Esophagus muscularis mucosa (tissue), 4 donors: Measurements from ENCODE around the gene TMEM131L. TPM values are rescaled to one million over a fixed set of nuclear protein-coding genes. Genes with fewer than 3 reads are reported as not detected.
A peak's percentile ranks its signal among the peaks of the same experiment; 100 is the strongest.
"Not testable (repeated sequence)": the region's sequence is repeated elsewhere in the genome, so short reads cannot be mapped to it uniquely, and the experiment has no call there.

ENCODE experiments used
- DNase-seq: peaks from one replicate; pipeline ENCODE4 v3.0.0-alpha.2; 2017; ENCODE audit errors: extremely low spot score
- H3K27ac ChIP-seq, 4 donors: fragments of 200-600 bp; sonication (generic); replicated peaks in 1 of 4; 1 replicate in 3 of 4; 2 replicates in 1 of 4; pipeline ENCODE4 v1.5.1; 2016 to 2019; ENCODE audit warnings: mild to moderate bottlenecking in 1 of 4
- H3K27me3 ChIP-seq, 4 donors: fragments of 200-600 bp; sonication (generic); one replicate each; pipeline versions ENCODE4 v1.5.1 to v1.6.0; 2016 to 2019
- H3K36me3 ChIP-seq, 4 donors: fragments of 200-600 bp; sonication (generic); one replicate each; pipeline ENCODE4 v1.5.1; 2016 to 2019
- H3K4me1 ChIP-seq, 4 donors: fragments of 200-600 bp; sonication (generic); one replicate each; pipeline ENCODE4 v1.5.1; 2016 to 2019
- H3K4me3 ChIP-seq, 4 donors: fragments of 200-600 bp; sonication (generic); 1 replicate in 2 of 4; 2 replicates in 2 of 4; pipeline ENCODE4 v1.5.1; 2016 to 2019; ENCODE audit warnings: mild to moderate bottlenecking in 4 of 4, moderate library complexity in 1 of 4
- H3K9me3 ChIP-seq, 4 donors: fragments of 200-600 bp; sonication (generic); 1 replicate in 3 of 4; 2 replicates in 1 of 4; pipeline ENCODE4 v1.5.1; 2016 to 2019
- CTCF ChIP-seq, 3 experiments: fragments of 200-600 bp in 2 of 3; fragments of 450-650 bp in 1 of 3; sonication (generic) in 2 of 3; IDR thresholded peaks; one replicate each; pipeline ENCODE4 v1.5.1; 2017 to 2019; ENCODE audit warnings: antibody characterized with exemption in 3 of 3, mild to moderate bottlenecking in 2 of 3, moderate library complexity in 1 of 3
- EP300 ChIP-seq: sonication (generic); formaldehyde crosslinking; IDR thresholded peaks from one replicate; pipeline ENCODE4 v1.6.1; 2017; ENCODE audit warnings: antibody characterized with exemption
- POLR2A ChIP-seq: fragments of 450-650 bp; IDR thresholded peaks from one replicate; pipeline ENCODE4 v1.6.1; 2017; ENCODE audit warnings: antibody characterized with exemption, moderate library complexity, mild to moderate bottlenecking, low read depth
- POLR2AphosphoS5 ChIP-seq, 2 donors: sonication (generic); formaldehyde crosslinking; IDR thresholded peaks; one replicate each; pipeline ENCODE4 v1.6.1; 2017; ENCODE audit warnings: antibody characterized with exemption in 2 of 2
- WGBS: methylation state at CpG from one replicate; pipeline ENCODE4 v1.1.5; 2018; 5-methylcytosine and 5-hydroxymethylcytosine counted together
- intact Hi-C: fragments of 100-400 bp; cut with DNase I; formaldehyde crosslinking; loops from one replicate; pipeline ENCODE4 v1.15.1; 2023
- total RNA-seq, 4 donors: library from RNA; depleted of rRNA; stranded (reverse); fragments of >200 nt; gene quantifications; one replicate each; pipeline versions ENCODE4 v1.1.0 to v1.2.1, GENCODE V29; 2016

Gene TMEM131L
- total RNA-seq, 4 donors from 2014 or later, result 10.3 to 16.3 (median 12.1) TPM

GRCh38 chr4:153501578-153501977 lies 35.4 kb downstream of the TMEM131L start:
- peaks cover 36 to 54% (median 50%) of the 10 kb centered on the region in 4 donors for H3K4me1 ChIP-seq
- no peaks in the 10 kb centered on the region for H3K36me3 ChIP-seq
- no peak overlapping the region for H3K27ac ChIP-seq
- no peaks in the 10 kb centered on the region for H3K27me3 ChIP-seq
- H3K9me3 ChIP-seq, result no peaks in the 10 kb centered on the region
- WGBS, result 79% methylated on average over 1 of the region's 1 CpG
- DNase-seq, result no peak
- intact Hi-C loops, result no loop called here
- TF ChIP-seq CTCF (IDR thresholded peaks at IDR 0.05) (no peak), POLR2A (no peak), POLR2AphosphoS5 (IDR thresholded peaks at IDR 0.05) (no peak), EP300 (no peak)
- H3K4me3 ChIP-seq, result no peak overlapping the region

DNA sequence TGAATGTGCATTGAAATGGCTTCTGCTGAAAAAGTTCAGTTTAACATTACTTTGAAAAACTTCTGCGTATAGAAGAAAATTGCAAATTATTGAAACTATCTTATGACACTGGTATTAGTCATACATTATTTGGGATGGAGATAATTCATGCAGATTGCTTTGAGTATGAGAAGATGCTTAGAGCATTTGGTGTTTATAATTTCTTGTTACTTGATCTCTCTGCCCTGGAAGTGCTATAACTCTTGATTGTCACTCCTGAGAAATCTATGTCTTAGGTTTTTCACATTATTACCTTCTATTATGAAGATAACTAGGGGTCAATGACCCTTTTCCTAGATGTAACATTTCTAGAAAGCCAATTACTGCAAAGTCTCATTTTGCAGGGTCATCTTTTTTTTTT lies 36.4 kb downstream of the TMEM131L start:
- H3K36me3 ChIP-seq, result no peaks in the 10 kb centered on the region
- H3K9me3 ChIP-seq, result no peaks in the 10 kb centered on the region
- WGBS, result 93% methylated on average over 1 of the region's 1 CpG
- H3K27ac ChIP-seq, result no peak overlapping the region
- no peak for DNase-seq
- no peaks in the 10 kb centered on the region for H3K27me3 ChIP-seq
- H3K4me1 ChIP-seq, result peaks cover 34 to 54% (median 43%) of the 10 kb centered on the region in 4 donors
- intact Hi-C loops, result no loop called here
- H3K4me3 ChIP-seq, result no peak overlapping the region
- TF ChIP-seq POLR2A (no peak), POLR2AphosphoS5 (IDR thresholded peaks at IDR 0.05) (no peak), EP300 (no peak), CTCF (IDR thresholded peaks at IDR 0.05) (no peak)

- no peak overlapping the region for H3K4me3 ChIP-seq
- H3K27ac ChIP-seq, result peak overlapping the region in 2 of 4 donors; percentile 1 to 9
- TF ChIP-seq POLR2A, result no peak
- no peak for TF ChIP-seq CTCF (IDR thresholded peaks at IDR 0.05)
- TF ChIP-seq POLR2AphosphoS5 (IDR thresholded peaks at IDR 0.05), result no peak
- no peak for TF ChIP-seq EP300
- intact Hi-C loops, result no loop called here
- peaks cover 17 to 47% (median 22%) of the 10 kb centered on the region in 4 donors for H3K4me1 ChIP-seq
- no peaks in the 10 kb centered on the region for H3K9me3 ChIP-seq
- WGBS, result 92% methylated on average over 11 of the region's 11 CpGs
- DNase-seq, result no peak
- no peaks in the 10 kb centered on the region for H3K27me3 ChIP-seq
- H3K36me3 ChIP-seq, result no peaks in the 10 kb centered on the region
Measured at GRCh38 chr4:153506341-153507309, 40.5 kb downstream of the TMEM131L start.

- H3K4me3 ChIP-seq, result no peak overlapping the region
- DNase-seq, result no peak
- intact Hi-C loops, result no loop called here
- H3K27me3 ChIP-seq, result no peaks in the 10 kb centered on the region
- TF ChIP-seq POLR2A (no peak), CTCF (IDR thresholded peaks at IDR 0.05) (no peak), POLR2AphosphoS5 (IDR thresholded peaks at IDR 0.05) (no peak), EP300 (no peak)
- H3K4me1 ChIP-seq, result peaks cover 18 to 43% (median 22%) of the 10 kb centered on the region in 4 donors
- H3K9me3 ChIP-seq, result no peaks in the 10 kb centered on the region
- H3K27ac ChIP-seq, result peak overlapping the region in 2 of 4 donors; percentile 1 to 3
- 85% methylated on average over 10 of the region's 10 CpGs for WGBS
- no peaks in the 10 kb centered on the region for H3K36me3 ChIP-seq
Measured at GRCh38 chr4:153507310-153508073, 41.3 kb downstream of the TMEM131L start.

DNA sequence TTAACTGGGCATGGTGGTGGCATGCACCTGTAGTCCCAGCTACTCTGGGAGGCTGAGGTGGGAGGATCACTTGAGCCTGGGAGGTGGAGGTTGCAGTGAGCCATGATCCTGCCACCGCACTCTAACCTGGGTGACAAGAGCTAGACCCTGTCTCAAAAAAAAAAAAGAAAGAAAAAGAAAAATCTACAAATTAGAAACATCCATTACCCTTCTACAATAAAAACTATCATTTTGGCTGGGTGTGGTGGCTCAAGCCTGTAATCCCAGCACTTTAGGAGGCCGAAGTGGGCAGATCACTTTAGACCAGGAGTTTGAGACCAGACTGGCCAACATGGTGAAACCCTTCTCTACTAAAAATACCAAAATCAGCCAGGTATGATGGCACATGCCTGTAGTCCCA lies 43.1 kb downstream of the TMEM131L start:
- H3K36me3 ChIP-seq, H3K27me3 ChIP-seq, intact Hi-C loops, H3K27ac ChIP-seq, H3K9me3 ChIP-seq, DNase-seq, H3K4me3 ChIP-seq: not testable (repeated sequence)
- WGBS, result 100% methylated on average over 2 of the region's 2 CpGs
- peaks cover 25 to 52% (median 29%) of the 10 kb centered on the region in 4 donors for H3K4me1 ChIP-seq
